CD8-positive, alpha-beta memory T cell (primary cell): Measurements from ENCODE around the gene MTA3. TPM values are rescaled to one million over a fixed set of nuclear protein-coding genes. Genes with fewer than 3 reads are reported as not detected.

Experiments
- CTCF ChIA-PET: fragments of 350-600 bp; sonication (Branson Sonifier 250); formaldehyde crosslinking; loops from one replicate; lab custom pipeline; 2021; ENCODE audit warnings: antibody characterized with exemption; lab: Charles Lee
- POLR2A ChIA-PET: fragments of 350-600 bp; sonication (Branson Sonifier 250); formaldehyde crosslinking; loops from one replicate; lab custom pipeline; 2021; ENCODE audit warnings: antibody characterized with exemption; lab: Charles Lee
- DNase-seq, 5 donors: peaks; one replicate each; pipeline versions ENCODE4 v3.0.0 to v3.0.0-alpha.2; 2020 to 2022; ENCODE audit warnings: mixed read lengths in 1 of 5
- H3K27ac ChIP-seq: one replicate; pipeline ENCODE4 v1.7.0; 2013; ENCODE audit warnings: low read depth, mild to moderate bottlenecking, low read length, moderate library complexity
- H3K27me3 ChIP-seq: 2 replicates; pipeline ENCODE4 v1.7.0; 2013; ENCODE audit warnings: low read length, mild to moderate bottlenecking; ENCODE audit not compliant: insufficient read depth, poor library complexity, severe bottlenecking
- H3K36me3 ChIP-seq: 2 replicates; pipeline ENCODE4 v1.7.0; 2013; ENCODE audit warnings: mild to moderate bottlenecking, low read length, moderate library complexity; ENCODE audit not compliant: insufficient read depth
- H3K4me1 ChIP-seq: 2 replicates; pipeline ENCODE4 v1.7.0; 2013; ENCODE audit warnings: mild to moderate bottlenecking, low read length, moderate library complexity; ENCODE audit not compliant: insufficient read depth
- H3K4me3 ChIP-seq: 2 replicates; pipeline ENCODE4 v1.7.0; 2013; ENCODE audit warnings: mild to moderate bottlenecking, low read length
- H3K9me3 ChIP-seq: 2 replicates; pipeline ENCODE4 v1.7.0; 2013; ENCODE audit warnings: mild to moderate bottlenecking, low read length
- H3K27ac Mint-ChIP-seq, 8 donors: one replicate each; pipeline ENCODE4 v1.8.0; 2020 to 2021; ENCODE audit warnings: mixed read lengths in 8 of 8, mild to moderate bottlenecking in 6 of 8, inconsistent platforms in 3 of 8, moderate library complexity in 3 of 8
- H3K27me3 Mint-ChIP-seq, 2 donors: one replicate each; pipeline ENCODE4 v1.8.0; 2020 to 2021; ENCODE audit warnings: mixed read lengths in 2 of 2, mild to moderate bottlenecking in 1 of 2, moderate library complexity in 1 of 2
- H3K36me3 Mint-ChIP-seq, 3 donors: one replicate each; pipeline ENCODE4 v1.8.0; 2020 to 2021; ENCODE audit warnings: mixed read lengths in 3 of 3, inconsistent platforms in 1 of 3, mild to moderate bottlenecking in 1 of 3
- H3K4me1 Mint-ChIP-seq, 3 donors: one replicate each; pipeline ENCODE4 v1.8.0; 2020 to 2021; ENCODE audit warnings: mixed read lengths in 3 of 3, inconsistent platforms in 1 of 3, mild to moderate bottlenecking in 1 of 3
- H3K4me3 Mint-ChIP-seq, 7 donors: one replicate each; pipeline ENCODE4 v1.8.0; 2020 to 2021; ENCODE audit warnings: mixed read lengths in 7 of 7, mild to moderate bottlenecking in 6 of 7, moderate library complexity in 4 of 7, inconsistent platforms in 2 of 7
- H3K9me3 Mint-ChIP-seq, 5 donors: one replicate each; pipeline ENCODE4 v1.8.0; 2020 to 2022; ENCODE audit warnings: mixed read lengths in 5 of 5, mild to moderate bottlenecking in 3 of 5, moderate library complexity in 2 of 5, inconsistent platforms in 1 of 5
- polyA plus RNA-seq: library from polyadenylated mRNA; unstranded; fragments of 300-500 nt; fragmentation: Illumina TruSeq; gene quantifications from one replicate; pipeline ENCODE4 v1.2.3, GENCODE V29; 2021
- total RNA-seq, 2 experiments: library from RNA; stranded (reverse); gene quantifications; one replicate each; pipeline ENCODE4 v1.2.3, GENCODE V29; 2021

The MTA3 gene
- total and polyA plus RNA-seq, 3 experiments from 2014 or later: 7.9 to 24.1 (median 20.0) TPM

DNA sequence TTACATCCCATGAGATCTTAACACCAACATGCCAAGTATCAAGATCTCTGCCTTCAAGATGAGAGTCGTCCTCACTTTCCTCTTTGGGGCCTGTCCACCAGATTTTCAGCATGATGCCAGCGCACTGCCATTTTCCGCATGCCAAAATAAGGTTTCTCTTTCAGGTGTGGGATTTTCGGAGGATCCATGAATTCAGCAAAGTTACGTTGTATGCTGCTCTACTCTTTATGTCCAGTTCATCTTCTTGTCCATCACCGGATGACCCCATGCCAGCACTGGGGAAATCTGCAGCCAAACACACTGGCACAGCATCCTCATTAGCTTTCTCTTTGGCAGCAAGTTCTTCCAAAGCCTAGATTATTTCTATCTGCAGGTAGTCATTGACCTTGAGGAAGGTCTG lies 228.8 kb downstream of the MTA3 start:
- Histone ChIP-seq H3K36me3 (no peaks in the 10 kb centered on the region), H3K4me1 (no peaks in the 10 kb centered on the region), H3K9me3 (no peaks in the 10 kb centered on the region), H3K4me3 (no peak overlapping the region), H3K27me3 (peaks cover 4% of the 10 kb centered on the region), H3K27ac (no peak overlapping the region)
- POLR2A ChIA-PET: no interaction called here
- Mint-ChIP-seq H3K36me3 (peaks cover 0 to 3% (median 0%) of the 10 kb centered on the region in 3 donors), H3K27me3 (peaks cover 13 to 27% of the 10 kb centered on the region in 2 donors), H3K27ac (peak overlapping the region in 1 of 8 donors; percentile 63), H3K4me1 (peaks cover 8 to 10% (median 8%) of the 10 kb centered on the region in 3 donors), H3K4me3 (peak overlapping the region in 1 of 7 donors; percentile 38), H3K9me3 (peaks cover 0 to 3% (median 0%) of the 10 kb centered on the region in 5 donors)
- CTCF ChIA-PET: interaction anchor here (1.4 kb wide), 1 partner anchor 12 kb away, joined by 3 read pairs; no protein-coding TSS in a partner anchor
- DNase-seq: no peak

DNA sequence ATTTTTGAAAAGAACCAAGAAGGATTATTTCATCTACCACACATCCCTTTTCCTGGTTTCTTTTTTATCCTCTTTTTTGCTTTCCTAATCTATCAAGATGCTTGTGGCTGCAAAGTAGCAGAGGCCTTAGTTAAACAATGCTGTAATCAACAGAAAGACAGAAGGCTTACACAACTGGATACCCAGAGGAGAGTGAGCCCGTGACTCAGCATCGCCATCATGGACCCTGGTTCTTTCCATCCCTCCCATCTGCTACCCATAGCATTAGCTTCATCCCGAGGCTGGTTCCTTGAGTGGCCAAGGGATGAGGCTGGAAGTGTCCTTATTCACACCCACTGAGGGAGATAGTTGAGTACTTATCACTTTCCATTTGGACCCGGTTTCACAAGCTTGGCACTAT lies 231.4 kb downstream of the MTA3 start:
- Histone ChIP-seq H3K36me3 (no peaks in the 10 kb centered on the region), H3K9me3 (no peaks in the 10 kb centered on the region), H3K4me1 (no peaks in the 10 kb centered on the region), H3K27me3 (no peaks in the 10 kb centered on the region), H3K27ac (no peak overlapping the region), H3K4me3 (no peak overlapping the region)
- no peaks in the 10 kb centered on the region for H3K9me3 Mint-ChIP-seq
- POLR2A ChIA-PET: interaction anchor here (1.7 kb wide), 1 partner anchor 10 kb away, joined by 6 read pairs; no protein-coding TSS in a partner anchor
- peaks cover 8 to 24% of the 10 kb centered on the region in 2 donors for H3K27me3 Mint-ChIP-seq
- H3K36me3 Mint-ChIP-seq: peaks cover 0 to 3% (median 0%) of the 10 kb centered on the region in 3 donors
- H3K27ac Mint-ChIP-seq: no peak overlapping the region
- CTCF ChIA-PET: no interaction called here
- peaks cover 0 to 5% (median 0%) of the 10 kb centered on the region in 3 donors for H3K4me1 Mint-ChIP-seq
- H3K4me3 Mint-ChIP-seq: no peak overlapping the region
- DNase-seq: no peak

GRCh38 chr2:42800461-42800962 lies 232.1 kb downstream of the MTA3 start:
- no peak for DNase-seq
- ChIA-PET POLR2A (interaction anchor here (1.7 kb wide), 1 partner anchor 10 kb away, joined by 6 read pairs; no protein-coding TSS in a partner anchor), CTCF (no interaction called here)
- Histone ChIP-seq H3K27me3 (no peaks in the 10 kb centered on the region), H3K4me3 (no peak overlapping the region), H3K27ac (no peak overlapping the region), H3K36me3 (no peaks in the 10 kb centered on the region), H3K9me3 (no peaks in the 10 kb centered on the region), H3K4me1 (no peaks in the 10 kb centered on the region)
- Mint-ChIP-seq H3K27ac (peak overlapping the region in 1 of 8 donors; percentile 37), H3K27me3 (peaks cover 8 to 23% of the 10 kb centered on the region in 2 donors), H3K4me1 (peaks cover 0 to 5% (median 0%) of the 10 kb centered on the region in 3 donors), H3K36me3 (peaks cover 0 to 3% (median 0%) of the 10 kb centered on the region in 3 donors), H3K9me3 (no peaks in the 10 kb centered on the region), H3K4me3 (no peak overlapping the region)

- Mint-ChIP-seq H3K9me3 (no peaks in the 10 kb centered on the region), H3K36me3 (peaks cover 0 to 1% (median 0%) of the 10 kb centered on the region in 3 donors), H3K4me1 (peaks cover 0 to 5% (median 0%) of the 10 kb centered on the region in 3 donors), H3K4me3 (no peak overlapping the region), H3K27ac (no peak overlapping the region), H3K27me3 (peaks cover 8 to 23% of the 10 kb centered on the region in 2 donors)
- Histone ChIP-seq H3K27ac (no peak overlapping the region), H3K9me3 (no peaks in the 10 kb centered on the region), H3K4me3 (no peak overlapping the region), H3K27me3 (no peaks in the 10 kb centered on the region), H3K4me1 (no peaks in the 10 kb centered on the region), H3K36me3 (no peaks in the 10 kb centered on the region)
- CTCF ChIA-PET: no interaction called here
- POLR2A ChIA-PET: interaction anchor here (1.7 kb wide), 1 partner anchor 9 kb away, joined by 6 read pairs; no protein-coding TSS in a partner anchor
- no peak for DNase-seq
Measured at GRCh38 chr2:42800981-42801380, 232.5 kb downstream of the MTA3 start.

DNA sequence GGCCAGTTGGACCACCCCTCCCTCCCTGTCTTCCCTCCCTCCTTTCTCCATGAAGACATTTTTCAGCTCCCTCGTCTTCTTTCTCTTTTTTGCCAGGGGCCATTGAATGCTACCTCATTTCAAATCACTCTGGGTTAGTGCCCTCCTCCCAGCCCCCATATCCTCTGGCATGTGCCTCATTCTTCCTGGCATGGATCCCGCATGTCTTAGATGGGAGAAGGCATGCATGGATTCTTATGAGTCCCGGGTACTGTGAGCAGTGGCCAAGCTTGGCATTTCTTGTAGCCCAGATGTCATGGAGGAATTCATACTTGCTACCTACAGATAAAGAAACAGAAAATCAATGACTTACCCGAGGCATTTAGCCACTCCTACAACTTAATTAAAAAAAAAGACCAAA lies 232.9 kb downstream of the MTA3 start:
- Mint-ChIP-seq H3K4me1 (peaks cover 0 to 4% (median 0%) of the 10 kb centered on the region in 3 donors), H3K27me3 (peaks cover 8 to 23% of the 10 kb centered on the region in 2 donors), H3K9me3 (no peaks in the 10 kb centered on the region), H3K27ac (no peak overlapping the region), H3K4me3 (no peak overlapping the region), H3K36me3 (peaks cover 0 to 1% (median 0%) of the 10 kb centered on the region in 3 donors)
- H3K9me3 ChIP-seq: no peaks in the 10 kb centered on the region
- H3K4me1 ChIP-seq: no peaks in the 10 kb centered on the region
- POLR2A ChIA-PET: interaction anchor here (1.7 kb wide), 1 partner anchor 9 kb away, joined by 6 read pairs; no protein-coding TSS in a partner anchor
- H3K4me3 ChIP-seq: no peak overlapping the region
- no peak overlapping the region for H3K27ac ChIP-seq
- no peaks in the 10 kb centered on the region for H3K27me3 ChIP-seq
- no peak for DNase-seq
- H3K36me3 ChIP-seq: no peaks in the 10 kb centered on the region
- CTCF ChIA-PET: no interaction called here

DNA sequence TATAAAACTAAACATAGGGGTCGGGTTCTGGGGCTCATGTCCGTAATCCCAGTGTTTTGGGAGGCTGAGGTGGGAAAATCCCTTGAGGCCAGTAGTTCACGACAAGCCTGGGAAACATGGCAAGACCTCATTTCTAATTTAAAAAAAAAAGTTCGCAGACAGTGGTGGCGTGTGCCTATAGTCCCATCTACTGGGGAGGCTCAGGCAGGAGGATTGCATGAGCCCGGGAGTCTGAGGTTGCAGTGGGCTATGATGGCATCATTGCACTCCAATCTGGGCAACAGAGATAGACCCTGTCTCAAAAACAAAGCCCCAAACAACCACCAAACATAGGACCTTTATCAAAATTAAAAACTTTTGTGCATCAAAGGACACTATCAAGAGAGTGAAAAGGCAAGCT lies 233.7 kb downstream of the MTA3 start:
- H3K4me1 ChIP-seq: no peaks in the 10 kb centered on the region
- no peak for DNase-seq
- no peaks in the 10 kb centered on the region for H3K27me3 ChIP-seq
- Mint-ChIP-seq H3K4me1 (no peaks in the 10 kb centered on the region), H3K27ac (no peak overlapping the region), H3K9me3 (no peaks in the 10 kb centered on the region), H3K27me3 (peaks cover 8 to 23% of the 10 kb centered on the region in 2 donors), H3K4me3 (no peak overlapping the region), H3K36me3 (peaks cover 0 to 1% (median 0%) of the 10 kb centered on the region in 3 donors)
- H3K4me3 ChIP-seq: no peak overlapping the region
- ChIA-PET CTCF (no interaction called here), POLR2A (no interaction called here)
- H3K27ac ChIP-seq: no peak overlapping the region
- no peaks in the 10 kb centered on the region for H3K9me3 ChIP-seq
- no peaks in the 10 kb centered on the region for H3K36me3 ChIP-seq

DNA sequence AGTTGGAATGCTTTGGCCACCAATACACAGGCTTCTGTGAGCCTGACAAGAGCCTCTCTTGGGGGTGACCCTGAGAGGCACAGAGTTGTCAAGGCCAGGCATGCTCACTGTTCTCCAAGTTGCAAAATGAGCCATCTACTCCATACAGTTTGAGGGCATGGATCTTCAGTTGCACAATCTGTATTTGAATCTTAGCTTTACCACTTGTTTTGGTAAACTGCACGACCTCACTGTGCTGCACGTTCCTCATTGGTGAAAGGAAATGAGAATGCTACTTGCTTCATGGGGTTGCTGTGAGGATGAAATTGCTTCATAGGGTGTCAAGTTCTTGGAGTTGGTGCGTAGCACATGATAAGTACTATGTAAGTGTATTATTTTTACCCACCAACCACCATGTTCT lies 235.9 kb downstream of the MTA3 start:
- Mint-ChIP-seq H3K4me1 (peaks cover 4 to 5% (median 4%) of the 10 kb centered on the region in 3 donors), H3K4me3 (no peak overlapping the region), H3K27ac (no peak overlapping the region), H3K9me3 (no peaks in the 10 kb centered on the region), H3K27me3 (peaks cover 8 to 23% of the 10 kb centered on the region in 2 donors), H3K36me3 (peaks cover 0 to 1% (median 0%) of the 10 kb centered on the region in 3 donors)
- Histone ChIP-seq H3K9me3 (no peaks in the 10 kb centered on the region), H3K36me3 (no peaks in the 10 kb centered on the region), H3K4me1 (peaks cover 4% of the 10 kb centered on the region), H3K27ac (no peak overlapping the region), H3K27me3 (no peaks in the 10 kb centered on the region), H3K4me3 (no peak overlapping the region)
- no peak for DNase-seq
- POLR2A ChIA-PET: no interaction called here
- CTCF ChIA-PET: no interaction called here

DNA sequence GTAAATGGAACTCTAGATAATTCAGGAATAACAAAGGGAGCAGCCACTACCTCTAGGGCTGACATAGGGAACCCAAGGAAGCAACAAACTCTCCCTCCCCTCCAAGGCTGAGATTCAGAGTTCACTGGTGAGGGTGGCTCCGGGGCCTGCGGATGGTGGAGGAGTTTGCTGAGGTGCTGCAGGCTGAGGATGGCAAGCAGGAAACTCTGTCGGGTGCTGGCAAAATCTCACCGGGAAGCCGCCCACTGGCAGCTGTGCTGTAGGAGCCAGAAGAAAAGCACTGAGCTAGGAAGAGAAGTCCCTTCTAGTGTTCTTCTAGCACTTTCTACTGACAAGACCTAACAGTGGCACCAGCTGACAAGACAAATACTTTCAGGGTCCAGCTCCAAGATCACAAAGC lies 236.5 kb downstream of the MTA3 start:
- Histone ChIP-seq H3K36me3 (no peaks in the 10 kb centered on the region), H3K9me3 (no peaks in the 10 kb centered on the region), H3K4me3 (no peak overlapping the region), H3K27ac (no peak overlapping the region), H3K4me1 (peaks cover 4% of the 10 kb centered on the region), H3K27me3 (no peaks in the 10 kb centered on the region)
- Mint-ChIP-seq H3K4me3 (peak overlapping the region in 1 of 7 donors; percentile 47), H3K27me3 (peaks cover 8 to 23% of the 10 kb centered on the region in 2 donors), H3K36me3 (peaks cover 0 to 2% (median 1%) of the 10 kb centered on the region in 3 donors), H3K9me3 (no peaks in the 10 kb centered on the region), H3K27ac (no peak overlapping the region), H3K4me1 (peaks cover 4 to 8% (median 7%) of the 10 kb centered on the region in 3 donors)
- ChIA-PET CTCF (no interaction called here), POLR2A (no interaction called here)
- no peak for DNase-seq
